SK-N-SH (cell line): ENCODE measurements around the gene ADPRHL1. TPM values are rescaled to one million over a fixed set of nuclear protein-coding genes. Genes with fewer than 3 reads are reported as not detected.

Source experiments
- CTCF ChIA-PET: fragments of 300-600, 350-600 bp; formaldehyde crosslinking; extraction: SDS; loops from one replicate; lab custom pipeline; 2021; lab: Yijun Ruan, JAX
- POLR2A ChIA-PET: fragments of 350-600 bp; sonication (Branson Sonifier 250); formaldehyde crosslinking; extraction: SDS; loops from one replicate; lab custom pipeline; 2020; ENCODE audit warnings: antibody characterized with exemption, inconsistent platforms; lab: Yijun Ruan, JAX
- DNase-seq: peaks from one replicate; pipeline ENCODE4 v3.0.0; 2012
- H2AFZ ChIP-seq: fragments of 200-600 bp; sonication (generic); 2 replicates; pipeline ENCODE4 v1.8.1; 2016; ENCODE audit warnings: antibody characterized with exemption, mild to moderate bottlenecking, low read depth
- H3F3A ChIP-seq: fragments of 200-600 bp; sonication (generic); replicated peaks from 2 replicates; pipeline ENCODE3; 2016; ENCODE audit warnings: antibody characterized with exemption, mild to moderate bottlenecking; ENCODE audit not compliant: insufficient read depth
- H3K27ac ChIP-seq, 2 experiments: fragments of 200-500 bp in 1 of 2; fragments of 200-600 bp in 1 of 2; sonication (Bioruptor generic) in 1 of 2; sonication (generic), shearing (Covaris generic) in 1 of 2; 2 replicates each; pipeline versions ENCODE4 v1.5.1 to v1.6.1; 2014 to 2016; ENCODE audit warnings: low read depth in 2 of 2, inconsistent platforms in 1 of 2, low read length in 1 of 2, mild to moderate bottlenecking in 1 of 2, mixed read lengths in 1 of 2
- H3K27me3 ChIP-seq: fragments of 200-600 bp; sonication (generic), shearing (Covaris generic); 2 replicates; pipeline ENCODE4 v1.6.1; 2016; ENCODE audit warnings: mixed run types; ENCODE audit not compliant: insufficient read depth
- H3K36me3 ChIP-seq, 2 experiments: fragments of 200-500 bp in 1 of 2; fragments of 200-600 bp in 1 of 2; sonication (Bioruptor generic) in 1 of 2; sonication (generic) in 1 of 2; replicated peaks in 1 of 2; 2 replicates each; pipeline versions ENCODE3 to v1.5.1; 2014 to 2016; ENCODE audit warnings: low read length in 1 of 2, mild to moderate bottlenecking in 1 of 2; ENCODE audit not compliant: insufficient read depth in 2 of 2, control insufficient read depth in 1 of 2
- H3K4me1 ChIP-seq, 2 experiments: fragments of 200-500 bp in 1 of 2; fragments of 200-600 bp in 1 of 2; sonication (Bioruptor generic) in 1 of 2; sonication (generic), shearing (Covaris generic) in 1 of 2; 2 replicates each; pipeline versions ENCODE4 v1.5.1 to v1.6.1; 2014 to 2016; ENCODE audit warnings: low read depth in 1 of 2, low read length in 1 of 2, mixed run types in 1 of 2; ENCODE audit not compliant: insufficient read depth in 2 of 2, control insufficient read depth in 1 of 2
- H3K4me2 ChIP-seq: fragments of 200-600 bp; sonication (generic), shearing (Covaris generic); 2 replicates; pipeline ENCODE4 v1.6.1; 2017; ENCODE audit warnings: mixed run types
- H3K4me3 ChIP-seq, 2 experiments: fragments of 200-500 bp in 1 of 2; fragments of 200-600 bp in 1 of 2; sonication (Bioruptor generic) in 1 of 2; sonication (generic), shearing (Covaris generic) in 1 of 2; 2 replicates each; pipeline versions ENCODE4 v1.5.1 to v1.8.1; 2014 to 2016; ENCODE audit warnings: low read depth in 2 of 2, inconsistent platforms in 1 of 2, low read length in 1 of 2, mild to moderate bottlenecking in 1 of 2, mixed read lengths in 1 of 2, moderate library complexity in 1 of 2
- H3K79me2 ChIP-seq: fragments of 200-600 bp; sonication (generic); 2 replicates; pipeline ENCODE4 v1.8.1; 2017; ENCODE audit warnings: mild to moderate bottlenecking; ENCODE audit not compliant: insufficient read depth
- H3K9ac ChIP-seq: fragments of 200-600 bp; sonication (generic); 2 replicates; pipeline ENCODE4 v1.6.1; 2017; ENCODE audit warnings: mixed run types
- H3K9me2 ChIP-seq: fragments of 200-600 bp; sonication (generic); 2 replicates; pipeline ENCODE4 v1.6.1; 2017; ENCODE audit warnings: mixed run types
- H3K9me3 ChIP-seq: fragments of 200-600 bp; sonication (generic); 2 replicates; pipeline ENCODE4 v1.6.1; 2017; ENCODE audit warnings: mixed run types, mild to moderate bottlenecking, moderate library complexity
- H4K20me1 ChIP-seq: fragments of 200-600 bp; sonication (generic); 2 replicates; pipeline ENCODE4 v1.6.1; 2017; ENCODE audit warnings: mild to moderate bottlenecking, mixed run types; ENCODE audit not compliant: insufficient read depth
- CHD2 ChIP-seq: fragments of 150-350 bp; IDR thresholded peaks from 2 replicates; pipeline ENCODE4 v1.6.1; 2018; ENCODE audit warnings: low read length; ENCODE audit not compliant: partially characterized antibody
- ELF1 ChIP-seq: IDR thresholded peaks from 2 replicates; pipeline ENCODE4 v1.4.0; 2012
- GATA2 ChIP-seq: sonication (generic); formaldehyde crosslinking; IDR thresholded peaks from 2 replicates; pipeline ENCODE4 v1.5.0; 2020; ENCODE audit warnings: mild to moderate bottlenecking, missing genetic modification reagents
- JUND ChIP-seq: IDR thresholded peaks from 2 replicates; pipeline ENCODE4 v1.4.0; 2012
- MAX ChIP-seq: IDR thresholded peaks from 2 replicates; pipeline ENCODE4 v1.4.0; 2012; ENCODE audit warnings: low read depth
- NFIC ChIP-seq: IDR thresholded peaks from 2 replicates; pipeline ENCODE4 v1.4.0; 2012; ENCODE audit warnings: borderline replicate concordance
- NRF1 ChIP-seq: IDR thresholded peaks from 2 replicates; pipeline ENCODE4 v1.6.1; 2012; ENCODE audit warnings: low read depth, mild to moderate bottlenecking, low read length
- PBX3 ChIP-seq: IDR thresholded peaks from 2 replicates; pipeline ENCODE4; 2012
- RXRA ChIP-seq: IDR thresholded peaks from 2 replicates; pipeline ENCODE4 v1.4.0; 2012; ENCODE audit warnings: low read depth, mild to moderate bottlenecking, borderline replicate concordance
- SMC3 ChIP-seq: IDR thresholded peaks from 2 replicates; pipeline ENCODE4 v1.6.1; 2012; ENCODE audit warnings: low read depth, low read length, improper control_type of control experiment
- TCF12 ChIP-seq: IDR thresholded peaks from 2 replicates; pipeline ENCODE4 v1.4.0; 2012
- TEAD4 ChIP-seq: IDR thresholded peaks from 2 replicates; pipeline ENCODE4 v1.4.0; 2012; ENCODE audit warnings: mild to moderate bottlenecking, borderline replicate concordance; ENCODE audit not compliant: insufficient read depth
- USF2 ChIP-seq: fragments of 150-350 bp; IDR thresholded peaks from 2 replicates; pipeline ENCODE4 v1.6.1; 2017; ENCODE audit warnings: antibody characterized with exemption, low read length, low read depth, borderline replicate concordance
- YY1 ChIP-seq: IDR thresholded peaks from 2 replicates; pipeline ENCODE4 v1.4.0; 2012; ENCODE audit warnings: low read depth, mild to moderate bottlenecking
- WGBS: methylation state at CpG from one replicate; pipeline ENCODE4 v1.1.6; 2017; ENCODE audit warnings: low lambda C conversion rate; 5-methylcytosine and 5-hydroxymethylcytosine counted together
- polyA plus RNA-seq, 3 experiments: library from polyadenylated mRNA; depleted of rRNA; stranded (reverse); fragments of >200 nt; gene quantifications; 2 replicates each; pipeline ENCODE4 v1.2.3, GENCODE V29; 2012

Gene ADPRHL1
- polyA plus RNA-seq, 1 of the 3 experiments (the other 2 are of a cell fraction): 1.0 TPM

GRCh38 chr13:113421673-113422270 lies 31.5 kb downstream of the ADPRHL1 start (continued):
- TF ChIP-seq USF2: no peak
- no peak for TF ChIP-seq CHD2
- no peak for TF ChIP-seq PBX3
- TF ChIP-seq JUND: no peak
- TF ChIP-seq, all 33 proteins: peak for 0

GRCh38 chr13:113420833-113421600 lies 32.3 kb downstream of the ADPRHL1 start:
- TF ChIP-seq NFIC: no peak
- TF ChIP-seq JUND: no peak
- TF ChIP-seq NRF1: no peak
- no peak for TF ChIP-seq CHD2
- TF ChIP-seq YY1: no peak
- no peak for TF ChIP-seq ELF1
- TF ChIP-seq USF2: no peak
- no peak for TF ChIP-seq TCF12
- no peak for TF ChIP-seq TEAD4
- no peak for TF ChIP-seq RXRA
- no peak for TF ChIP-seq SMC3
- no peak for TF ChIP-seq MAX
- no peak for TF ChIP-seq GATA2 (CRISPR knock-in tag)
- TF ChIP-seq, all 33 proteins: peak for 0
- Histone ChIP-seq H3K79me2 (no peaks in the 10 kb centered on the region), H3K27me3 (no peaks in the 10 kb centered on the region), H4K20me1 (no peaks in the 10 kb centered on the region), H2AFZ (no peak overlapping the region), H3F3A (no peaks in the 10 kb centered on the region), H3K4me2 (no peak overlapping the region), H3K4me3 (no peak overlapping the region), H3K4me1 (peaks cover 0 to 18% of the 10 kb centered on the region in 2 experiments; a peak in 2 of 4 replicates), H3K9me3 (no peaks in the 10 kb centered on the region), H3K27ac (peak overlapping the region in 1 of 2 experiments; percentile 87; a peak in 2 of 4 replicates), H3K9ac (no peak overlapping the region), H3K9me2 (no peaks in the 10 kb centered on the region), H3K36me3 (no peaks in the 10 kb centered on the region)
- 47% methylated on average over 33 of the region's 38 CpGs for WGBS
- CTCF ChIA-PET: no interaction called here
- POLR2A ChIA-PET: no interaction called here
- peak; percentile 78 for DNase-seq
